AG09319 (cell line): ENCODE data around the gene HDAC4.

Experiments used
- DNase-seq: peaks from one replicate; pipeline ENCODE4 v3.0.0-alpha.2; 2010; ENCODE audit warnings: low read depth; ENCODE audit errors: extremely low read depth
- CTCF ChIP-seq: IDR thresholded peaks from 2 replicates; pipeline ENCODE4 v1.5.1; 2011; ENCODE audit warnings: low read depth, mild to moderate bottlenecking, inconsistent platforms, low read length, moderate library complexity

HDAC4 gene

GRCh38 chr2:239155806-239156480 lies 244.9 kb downstream of the HDAC4 start:
- TF ChIP-seq CTCF, result no peak

GRCh38 chr2:239154971-239155805 lies 245.6 kb downstream of the HDAC4 start:
- DNase-seq, result no peak

More at GRCh38 chr2:239155806-239156480, 244.9 kb downstream of the HDAC4 start:
- DNase-seq, result no peak

GRCh38 chr2:239153806-239154591 lies 246.8 kb downstream of the HDAC4 start:
- no peak for DNase-seq
- TF ChIP-seq CTCF, result no peak

More at GRCh38 chr2:239154971-239155805, 245.6 kb downstream of the HDAC4 start:
- TF ChIP-seq CTCF, result no peak

- TF ChIP-seq CTCF, result no peak
Measured at GRCh38 chr2:239152916-239153305, 247.9 kb downstream of the HDAC4 start.

GRCh38 chr2:239152239-239152915 lies 248.4 kb downstream of the HDAC4 start:
- DNase-seq, result no peak
- TF ChIP-seq CTCF, result no peak

More at GRCh38 chr2:239152916-239153305, 247.9 kb downstream of the HDAC4 start:
- no peak for DNase-seq

GRCh38 chr2:239151201-239152131 lies 249.4 kb downstream of the HDAC4 start:
- no peak for TF ChIP-seq CTCF

More at GRCh38 chr2:239151201-239152131, 249.4 kb downstream of the HDAC4 start:
- DNase-seq, result no peak
